Measurements from ENCODE around the gene MAP1LC3B.

The MAP1LC3B gene

GRCh38 chr16:87437327-87437726 is 45.2 kb downstream of the MAP1LC3B start:
- Histone ChIP-seq H3K9ac (ENCODE audit: low read length) (no peak overlapping the region), H3K9me3 (ENCODE audit: low read length) (no peaks in the 10 kb centered on the region), H4K20me1 (ENCODE audit: insufficient read depth, low read length) (no peaks in the 10 kb centered on the region), H3K4me2 (ENCODE audit: low read length) (no peak overlapping the region), H3K4me1 (ENCODE audit: insufficient read depth, low read length, severe bottlenecking) (peaks cover 12% of the 10 kb centered on the region), H3K36me3 (ENCODE audit: insufficient read depth, low read length) (peaks cover 2% of the 10 kb centered on the region; the same call in 1 of the 2 replicates), H3K27me3 (ENCODE audit: insufficient read depth, low read length) (no peaks in the 10 kb centered on the region), H2AFZ (ENCODE audit: low read length) (no peak overlapping the region), H3F3A (ENCODE audit: insufficient read depth, low read length) (no peaks in the 10 kb centered on the region), H3K4me3 (ENCODE audit: low read depth, low read length, poor library complexity, severe bottlenecking) (no peak overlapping the region), H3K9me2 (ENCODE audit: low read depth, low read length) (no peaks in the 10 kb centered on the region), H3K27ac (ENCODE audit: low read depth, low read length, poor library complexity, severe bottlenecking) (no peak overlapping the region), H3K79me2 (ENCODE audit: insufficient read depth, low read length) (no peaks in the 10 kb centered on the region)
- TF ChIP-seq EZH2 (IDR thresholded peaks at IDR 0.05; ENCODE audit: borderline replicate concordance, low read length): no peak
- no peak for TF ChIP-seq CTCF (IDR thresholded peaks at IDR 0.05; ENCODE audit: low read length)

- no peaks in the 10 kb centered on the region for H3F3A ChIP-seq (ENCODE audit: insufficient read depth, low read length)
- TF ChIP-seq CTCF (IDR thresholded peaks at IDR 0.05; ENCODE audit: low read length): no peak
- H3K79me2 ChIP-seq (ENCODE audit: insufficient read depth, low read length): no peaks in the 10 kb centered on the region
- H4K20me1 ChIP-seq (ENCODE audit: insufficient read depth, low read length): no peaks in the 10 kb centered on the region
- no peak overlapping the region for H3K27ac ChIP-seq (ENCODE audit: low read depth, low read length, poor library complexity, severe bottlenecking)
- no peaks in the 10 kb centered on the region for H3K9me2 ChIP-seq (ENCODE audit: low read depth, low read length)
- no peak overlapping the region for H3K9ac ChIP-seq (ENCODE audit: low read length)
- peaks cover 12% of the 10 kb centered on the region for H3K4me1 ChIP-seq (ENCODE audit: insufficient read depth, low read length, severe bottlenecking)
- no peaks in the 10 kb centered on the region for H3K9me3 ChIP-seq (ENCODE audit: low read length)
- H3K4me2 ChIP-seq (ENCODE audit: low read length): no peak overlapping the region
- H3K4me3 ChIP-seq (ENCODE audit: low read depth, low read length, poor library complexity, severe bottlenecking): no peak overlapping the region
- no peak overlapping the region for H2AFZ ChIP-seq (ENCODE audit: low read length)
- H3K36me3 ChIP-seq (ENCODE audit: insufficient read depth, low read length): peaks cover 5% of the 10 kb centered on the region; the same call in 1 of the 2 replicates
- no peaks in the 10 kb centered on the region for H3K27me3 ChIP-seq (ENCODE audit: insufficient read depth, low read length)
Observed at GRCh38 chr16:87437911-87438610, 45.9 kb downstream of the MAP1LC3B start.

- Histone ChIP-seq H3K4me3 (ENCODE audit: low read depth, low read length, poor library complexity, severe bottlenecking) (no peak overlapping the region), H2AFZ (ENCODE audit: low read length) (no peak overlapping the region), H3K4me1 (ENCODE audit: insufficient read depth, low read length, severe bottlenecking) (peaks cover 12% of the 10 kb centered on the region), H4K20me1 (ENCODE audit: insufficient read depth, low read length) (no peaks in the 10 kb centered on the region), H3K9ac (ENCODE audit: low read length) (no peak overlapping the region), H3K9me2 (ENCODE audit: low read depth, low read length) (no peaks in the 10 kb centered on the region), H3K79me2 (ENCODE audit: insufficient read depth, low read length) (no peaks in the 10 kb centered on the region), H3K36me3 (ENCODE audit: insufficient read depth, low read length) (peaks cover 5% of the 10 kb centered on the region; the same call in 1 of the 2 replicates), H3F3A (ENCODE audit: insufficient read depth, low read length) (no peaks in the 10 kb centered on the region), H3K27me3 (ENCODE audit: insufficient read depth, low read length) (no peaks in the 10 kb centered on the region), H3K27ac (ENCODE audit: low read depth, low read length, poor library complexity, severe bottlenecking) (no peak overlapping the region), H3K9me3 (ENCODE audit: low read length) (no peaks in the 10 kb centered on the region), H3K4me2 (ENCODE audit: low read length) (no peak overlapping the region)
- no peak for TF ChIP-seq EZH2 (IDR thresholded peaks at IDR 0.05; ENCODE audit: borderline replicate concordance, low read length)
- TF ChIP-seq CTCF (IDR thresholded peaks at IDR 0.05; ENCODE audit: low read length): no peak
Observed at GRCh38 chr16:87438611-87438985, 46.5 kb downstream of the MAP1LC3B start.

Data from OCI-LY1 (cell line).